ENCODE results near the gene GPR25. TPM values are rescaled to one million over a fixed set of nuclear protein-coding genes. Genes with fewer than 3 reads are reported as not detected.

Gene GPR25
- total RNA-seq, 1 donor, result not detected

- no peak overlapping the region for H3K4me3 ChIP-seq (ENCODE audit: low read depth, low read length)
- no peak for DNase-seq (ENCODE audit: low read depth)
- TF ChIP-seq, protein P1, sequence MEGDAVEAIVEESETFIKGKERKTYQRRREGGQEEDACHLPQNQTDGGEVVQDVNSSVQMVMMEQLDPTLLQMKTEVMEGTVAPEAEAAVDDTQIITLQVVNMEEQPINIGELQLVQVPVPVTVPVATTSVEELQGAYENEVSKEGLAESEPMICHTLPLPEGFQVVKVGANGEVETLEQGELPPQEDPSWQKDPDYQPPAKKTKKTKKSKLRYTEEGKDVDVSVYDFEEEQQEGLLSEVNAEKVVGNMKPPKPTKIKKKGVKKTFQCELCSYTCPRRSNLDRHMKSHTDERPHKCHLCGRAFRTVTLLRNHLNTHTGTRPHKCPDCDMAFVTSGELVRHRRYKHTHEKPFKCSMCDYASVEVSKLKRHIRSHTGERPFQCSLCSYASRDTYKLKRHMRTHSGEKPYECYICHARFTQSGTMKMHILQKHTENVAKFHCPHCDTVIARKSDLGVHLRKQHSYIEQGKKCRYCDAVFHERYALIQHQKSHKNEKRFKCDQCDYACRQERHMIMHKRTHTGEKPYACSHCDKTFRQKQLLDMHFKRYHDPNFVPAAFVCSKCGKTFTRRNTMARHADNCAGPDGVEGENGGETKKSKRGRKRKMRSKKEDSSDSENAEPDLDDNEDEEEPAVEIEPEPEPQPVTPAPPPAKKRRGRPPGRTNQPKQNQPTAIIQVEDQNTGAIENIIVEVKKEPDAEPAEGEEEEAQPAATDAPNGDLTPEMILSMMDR (IDR thresholded peaks at IDR 0.05; ENCODE audit: insufficient read depth, low read length), result no peak
Observed at GRCh38 chr1:200892546-200892945, 19.8 kb downstream of the GPR25 start.

- TF ChIP-seq, protein P1 (IDR thresholded peaks at IDR 0.05; ENCODE audit: insufficient read depth, low read length), result no peak
- no peak overlapping the region for H3K4me3 ChIP-seq (ENCODE audit: low read depth, low read length)
- DNase-seq (ENCODE audit: low read depth), result no peak
Observed at GRCh38 chr1:200892958-200893357, 20.2 kb downstream of the GPR25 start.

- TF ChIP-seq, protein P1 (IDR thresholded peaks at IDR 0.05; ENCODE audit: insufficient read depth, low read length), result no peak
- no peak overlapping the region for H3K4me3 ChIP-seq (ENCODE audit: low read depth, low read length)
- DNase-seq (ENCODE audit: low read depth), result no peak
Observed at GRCh38 chr1:200893411-200893901, 20.7 kb downstream of the GPR25 start.

DNA sequence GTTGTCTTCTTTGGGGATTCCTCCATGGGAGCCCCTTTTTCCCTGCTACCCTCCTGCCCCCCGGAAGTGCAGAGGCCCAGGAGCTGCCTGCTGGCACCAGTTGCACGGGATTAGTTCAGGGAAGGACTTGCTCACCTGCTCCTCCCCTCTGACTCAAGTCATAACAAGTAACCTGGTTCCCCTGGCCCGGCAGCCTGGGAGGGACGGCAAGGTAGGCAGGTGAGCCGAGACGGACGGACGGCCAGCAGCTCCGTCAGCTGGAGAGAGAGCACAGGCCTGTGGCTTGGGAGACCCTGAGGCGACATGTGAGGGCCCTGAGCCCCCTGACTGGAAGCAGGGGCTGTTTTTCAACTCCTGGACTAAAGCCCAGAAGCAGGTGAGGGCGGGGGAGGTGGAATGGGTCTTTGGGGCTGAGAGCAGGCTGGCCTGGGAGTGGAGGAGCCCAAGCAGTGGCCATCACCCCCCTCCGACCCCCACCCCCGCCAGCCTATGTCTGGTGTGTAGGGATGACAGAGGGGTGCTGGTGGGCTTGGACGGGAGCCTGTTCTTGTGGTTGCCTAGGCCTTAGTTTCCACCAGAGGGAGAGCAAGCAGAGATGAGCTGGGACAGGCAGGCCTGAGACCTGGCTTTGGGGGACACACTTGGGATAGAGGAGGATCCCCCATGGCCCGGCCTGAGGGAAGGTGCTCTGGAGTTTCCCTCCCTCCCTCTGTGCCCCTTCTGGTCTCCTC is 22.1 kb downstream of the GPR25 start, which contains the start of gene INAVA:
TSS of gene INAVA (plus strand) at position 189 of the 731 bp plus-strand sequence. CDS start 3,501 bp downstream, outside the sequence.
- TF ChIP-seq, protein P1 (IDR thresholded peaks at IDR 0.05; ENCODE audit: insufficient read depth, low read length), result no peak
- no peak for DNase-seq (ENCODE audit: low read depth)

GRCh38 chr1:200895443-200895789 is 22.6 kb downstream of the GPR25 start:
- DNase-seq (ENCODE audit: low read depth), result no peak
- TF ChIP-seq, protein P1 (IDR thresholded peaks at IDR 0.05; ENCODE audit: insufficient read depth, low read length), result no peak
- H3K4me3 ChIP-seq (ENCODE audit: low read depth, low read length), result no peak overlapping the region

More for the DNA sequence above, 22.1 kb downstream of the GPR25 start, which contains the start of gene INAVA:
- no peak within 1 kb of the TSS for H3K4me3 ChIP-seq (ENCODE audit: low read depth, low read length)

GRCh38 chr1:200895801-200896530 is 23.2 kb downstream of the GPR25 start:
- no peak overlapping the region for H3K4me3 ChIP-seq (ENCODE audit: low read depth, low read length)
- TF ChIP-seq, protein P1 (IDR thresholded peaks at IDR 0.05; ENCODE audit: insufficient read depth, low read length), result no peak
- DNase-seq (ENCODE audit: low read depth), result no peak

Measured in fibroblast of the aortic adventitia (primary cell).